Measurements from ENCODE around the gene ST14. TPM values are rescaled to one million over a fixed set of nuclear protein-coding genes. Genes with fewer than 3 reads are reported as not detected.

Gene ST14
- total and polyA plus RNA-seq, 2 donors (not counting 3 experiments of a cell fraction or from before 2014, with no cell fraction given): 0.08 TPM; not detected in 1

DNA sequence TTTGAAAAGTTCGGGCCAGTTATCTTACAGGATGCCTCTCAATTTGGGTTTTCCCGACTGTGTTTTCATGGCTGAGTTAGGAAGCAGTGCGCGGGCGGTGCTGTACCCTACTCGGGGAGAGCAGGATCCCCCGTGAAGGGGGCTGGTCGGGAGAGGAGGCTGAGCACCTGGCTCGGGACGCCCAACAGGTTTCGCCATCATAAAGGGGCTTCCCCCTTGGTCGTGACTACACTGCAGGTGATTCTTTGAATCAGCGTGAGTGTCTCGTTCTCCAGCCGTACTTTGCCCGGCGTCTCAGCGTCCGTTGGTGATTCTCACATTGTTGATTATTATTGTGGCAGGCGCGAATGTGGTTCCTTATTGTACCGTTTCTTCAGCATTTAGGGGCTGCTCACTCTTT is 46.6 kb downstream of the ST14 start:
- no peak overlapping the region for H3K27ac ChIP-seq (ENCODE audit: insufficient read depth, low read depth, low read length)
- H4K20me1 ChIP-seq (replicated peaks; ENCODE audit: control insufficient read depth, extremely low read depth, insufficient read depth, low read length): no peaks in the 10 kb centered on the region
- no TSS peak for BruUV-seq (replicated peaks)
- no peaks in the 10 kb centered on the region for H3K36me3 ChIP-seq (ENCODE audit: control insufficient read depth in 2 of 2, extremely low read depth in 1 of 2, insufficient read depth in 2 of 2, low read length in 2 of 2)
- no peak overlapping the region for H3K4me2 ChIP-seq (ENCODE audit: insufficient read depth, low read length)
- ChIA-PET CTCF (no interaction called here), POLR2A (interaction anchor here (0.7 kb wide), 1 partner anchor 657 kb away, joined by 6 read pairs; no protein-coding TSS in a partner anchor)
- no peak for DNase-seq (ENCODE audit: low read depth, low spot score)
- dilution Hi-C loops (cut with MboI; ENCODE audit: extremely low pct_ligation_motif_present, low sequenced_read_pairs) (no loop called here), intact Hi-C loops (cut with micrococcal nuclease) (no loop called here)
- no peak overlapping the region for H3K9ac ChIP-seq (replicated peaks; ENCODE audit: extremely low read depth, insufficient read depth, low read length)
- FAIRE-seq: no peak
- H3K9me3 ChIP-seq (replicated peaks; ENCODE audit: control insufficient read depth, insufficient read depth, low read length): no peaks in the 10 kb centered on the region
- H2AFZ ChIP-seq (ENCODE audit: low read depth, low read length): no peak overlapping the region
- H3K4me3 ChIP-seq (replicated peaks in 1 of 3; ENCODE audit: insufficient read depth in 1 of 3, low read depth in 1 of 3, low read length in 3 of 3): no peak overlapping the region
- no peaks in the 10 kb centered on the region for H3K9me1 ChIP-seq (replicated peaks; ENCODE audit: control insufficient read depth, extremely low read depth, insufficient read depth, low read length)
- no peaks in the 10 kb centered on the region for H3K79me2 ChIP-seq (ENCODE audit: control insufficient read depth, insufficient read depth, low read length)
- H3K27me3 ChIP-seq (ENCODE audit: control insufficient read depth in 2 of 2, insufficient read depth in 2 of 2, low read length in 2 of 2): no peaks in the 10 kb centered on the region
- no peaks in the 10 kb centered on the region for H3K4me1 ChIP-seq (ENCODE audit: control insufficient read depth, extremely low read depth, insufficient read depth, low read length)
- TF ChIP-seq EZH2 (IDR thresholded peaks at IDR 0.05; ENCODE audit: borderline replicate concordance, low read depth, low read length, severe bottlenecking): no peak

DNA sequence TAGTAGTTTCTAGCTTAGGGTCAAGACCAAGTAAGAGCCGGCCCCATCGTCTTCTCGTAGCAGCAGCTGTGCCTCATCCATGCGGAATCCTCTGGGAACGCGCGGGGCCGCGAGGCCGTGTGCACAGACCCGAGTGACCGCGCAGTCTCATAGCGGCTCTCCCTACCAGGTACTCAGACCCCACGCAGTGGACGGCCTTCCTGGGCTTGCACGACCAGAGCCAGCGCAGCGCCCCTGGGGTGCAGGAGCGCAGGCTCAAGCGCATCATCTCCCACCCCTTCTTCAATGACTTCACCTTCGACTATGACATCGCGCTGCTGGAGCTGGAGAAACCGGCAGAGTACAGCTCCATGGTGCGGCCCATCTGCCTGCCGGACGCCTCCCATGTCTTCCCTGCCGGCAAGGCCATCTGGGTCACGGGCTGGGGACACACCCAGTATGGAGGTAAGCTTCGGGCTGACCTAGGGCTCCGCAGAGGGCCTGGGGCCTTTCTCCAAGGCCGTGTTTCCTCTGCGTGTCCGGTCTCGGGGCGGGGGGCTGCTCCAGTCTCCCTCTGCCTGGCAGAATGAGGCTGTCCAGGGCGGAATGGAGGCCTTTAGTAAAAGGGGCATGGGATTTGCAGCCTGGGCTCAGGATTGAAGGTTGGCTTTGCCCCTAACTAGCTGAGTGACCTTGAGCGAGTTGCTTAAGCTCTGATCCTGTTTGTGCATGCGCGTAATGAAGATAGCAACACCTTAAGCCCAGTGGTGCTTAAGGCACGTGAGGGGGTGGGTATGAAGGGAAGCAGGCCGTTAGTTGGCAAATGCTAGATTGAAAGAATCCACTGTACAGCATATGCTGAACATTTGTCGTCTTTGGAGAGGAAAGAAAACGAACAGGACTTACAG is 48.9 kb downstream of the ST14 start:
- Histone ChIP-seq H3K9me1 (replicated peaks; ENCODE audit: control insufficient read depth, extremely low read depth, insufficient read depth, low read length) (no peaks in the 10 kb centered on the region), H3K4me3 (replicated peaks in 1 of 3; ENCODE audit: insufficient read depth in 1 of 3, low read depth in 1 of 3, low read length in 3 of 3) (no peak overlapping the region), H3K4me1 (ENCODE audit: control insufficient read depth, extremely low read depth, insufficient read depth, low read length) (no peaks in the 10 kb centered on the region), H3K36me3 (ENCODE audit: control insufficient read depth in 2 of 2, extremely low read depth in 1 of 2, insufficient read depth in 2 of 2, low read length in 2 of 2) (no peaks in the 10 kb centered on the region), H3K9me3 (replicated peaks; ENCODE audit: control insufficient read depth, insufficient read depth, low read length) (no peaks in the 10 kb centered on the region), H3K27me3 (ENCODE audit: control insufficient read depth in 2 of 2, insufficient read depth in 2 of 2, low read length in 2 of 2) (peaks cover 0 to 6% of the 10 kb centered on the region in 2 experiments), H2AFZ (ENCODE audit: low read depth, low read length) (no peak overlapping the region), H3K4me2 (ENCODE audit: insufficient read depth, low read length) (no peak overlapping the region), H4K20me1 (replicated peaks; ENCODE audit: control insufficient read depth, extremely low read depth, insufficient read depth, low read length) (no peaks in the 10 kb centered on the region), H3K9ac (replicated peaks; ENCODE audit: extremely low read depth, insufficient read depth, low read length) (no peak overlapping the region), H3K27ac (ENCODE audit: insufficient read depth, low read depth, low read length) (no peak overlapping the region), H3K79me2 (ENCODE audit: control insufficient read depth, insufficient read depth, low read length) (no peaks in the 10 kb centered on the region)
- intact Hi-C loops (cut with micrococcal nuclease): no loop called here
- POLR2A ChIA-PET: no interaction called here
- TF ChIP-seq JUN (IDR thresholded peaks at IDR 0.05; ENCODE audit: borderline replicate concordance, insufficient read depth, insufficient read length, low read depth): no peak
- no peak for TF ChIP-seq EZH2 (IDR thresholded peaks at IDR 0.05; ENCODE audit: borderline replicate concordance, low read depth, low read length, severe bottlenecking)
- no peak for FAIRE-seq
- BruUV-seq (replicated peaks): no TSS peak
- DNase-seq (ENCODE audit: low read depth, low spot score): no peak
- CTCF ChIA-PET: no interaction called here
- dilution Hi-C loops (cut with MboI; ENCODE audit: extremely low pct_ligation_motif_present, low sequenced_read_pairs): no loop called here
